DLD1 (cell line): ENCODE measurements around the gene CYB5R4.
"Not testable (repeated sequence)": the region's sequence is repeated elsewhere in the genome, so short reads cannot be mapped to it uniquely, and the experiment has no call there.

Experiments
- in situ Hi-C: cut with HindIII; loops from 2 replicates; pipeline ENCODE4 v1.10.0; 2017; ENCODE audit warnings: low sequenced_read_pairs

CYB5R4 gene

GRCh38 chr6:83862776-83863471, 3.4 kb downstream of the CYB5R4 start:
- in situ Hi-C loops = no loop called here

GRCh38 chr6:83867043-83867442, 7.6 kb downstream of the CYB5R4 start:
- in situ Hi-C loops = no loop called here

DNA sequence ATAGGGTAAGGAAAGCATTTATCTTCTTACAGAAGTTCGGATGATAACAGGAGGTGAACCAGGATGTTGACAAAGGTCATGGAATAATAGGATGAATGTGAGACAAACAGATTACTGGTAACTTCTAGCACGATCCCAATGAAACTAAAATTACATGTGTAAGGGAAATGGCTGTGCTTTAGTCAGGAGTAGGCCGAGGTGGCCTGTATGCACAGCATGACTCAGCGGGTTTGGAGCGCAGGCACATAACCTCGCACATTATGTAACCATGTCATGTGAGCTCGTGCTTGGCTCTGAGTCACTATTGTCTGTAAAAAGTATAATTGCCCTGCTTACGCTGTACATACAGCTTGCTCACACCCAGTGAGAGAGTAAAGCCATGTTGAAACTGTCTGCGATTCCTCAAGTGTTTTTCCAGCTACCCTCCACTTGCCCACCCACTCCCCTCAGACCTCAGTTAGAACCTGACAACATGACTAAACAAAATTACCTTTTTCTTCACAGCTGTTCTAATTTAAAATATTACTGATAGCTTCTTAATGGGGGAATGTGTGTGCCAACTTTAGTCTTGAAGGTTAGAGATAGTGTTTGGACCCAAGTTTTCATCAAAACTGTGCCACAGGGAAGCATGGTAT, 8.2 kb downstream of the CYB5R4 start:
- in situ Hi-C loops = no loop called here

DNA sequence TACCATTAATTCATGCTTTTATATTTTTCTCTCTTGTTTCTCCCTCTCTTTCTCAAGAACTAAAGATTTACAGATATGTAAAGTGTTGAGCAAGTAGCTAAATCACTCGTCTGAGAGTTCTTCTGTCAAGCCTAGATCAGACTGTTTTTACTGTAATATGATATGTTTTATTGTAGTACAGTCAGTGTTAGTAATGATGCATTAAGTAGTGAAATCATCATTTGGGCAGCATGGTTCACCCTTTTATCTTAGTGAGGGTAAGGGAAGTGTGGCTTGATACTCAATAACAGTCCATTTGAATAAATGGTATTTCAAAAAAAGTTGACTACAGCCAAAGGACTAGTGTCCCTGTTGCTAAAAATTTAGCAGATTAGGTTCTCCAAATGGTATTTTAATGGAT, 9.2 kb downstream of the CYB5R4 start:
- in situ Hi-C loops = no loop called here

DNA sequence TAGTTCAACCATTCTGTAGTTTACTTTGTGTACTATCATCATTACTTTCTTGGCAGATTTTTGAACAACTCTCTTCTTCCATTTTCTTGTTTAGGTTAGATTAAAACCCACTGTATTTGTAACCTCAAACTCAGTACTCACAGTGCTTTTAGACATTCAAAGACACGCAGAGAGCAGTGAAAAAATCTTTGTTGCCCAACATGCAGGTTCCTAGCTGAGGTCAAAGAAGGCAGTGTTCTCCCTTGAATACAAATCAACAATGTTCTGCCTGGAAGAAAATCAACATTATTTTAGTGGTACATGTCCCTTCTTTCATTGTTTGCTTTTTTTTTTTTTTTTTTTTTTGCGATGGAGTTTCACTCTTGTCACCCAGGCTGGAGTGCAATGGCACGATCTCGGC, 11.2 kb downstream of the CYB5R4 start:
- in situ Hi-C loops = no loop called here

DNA sequence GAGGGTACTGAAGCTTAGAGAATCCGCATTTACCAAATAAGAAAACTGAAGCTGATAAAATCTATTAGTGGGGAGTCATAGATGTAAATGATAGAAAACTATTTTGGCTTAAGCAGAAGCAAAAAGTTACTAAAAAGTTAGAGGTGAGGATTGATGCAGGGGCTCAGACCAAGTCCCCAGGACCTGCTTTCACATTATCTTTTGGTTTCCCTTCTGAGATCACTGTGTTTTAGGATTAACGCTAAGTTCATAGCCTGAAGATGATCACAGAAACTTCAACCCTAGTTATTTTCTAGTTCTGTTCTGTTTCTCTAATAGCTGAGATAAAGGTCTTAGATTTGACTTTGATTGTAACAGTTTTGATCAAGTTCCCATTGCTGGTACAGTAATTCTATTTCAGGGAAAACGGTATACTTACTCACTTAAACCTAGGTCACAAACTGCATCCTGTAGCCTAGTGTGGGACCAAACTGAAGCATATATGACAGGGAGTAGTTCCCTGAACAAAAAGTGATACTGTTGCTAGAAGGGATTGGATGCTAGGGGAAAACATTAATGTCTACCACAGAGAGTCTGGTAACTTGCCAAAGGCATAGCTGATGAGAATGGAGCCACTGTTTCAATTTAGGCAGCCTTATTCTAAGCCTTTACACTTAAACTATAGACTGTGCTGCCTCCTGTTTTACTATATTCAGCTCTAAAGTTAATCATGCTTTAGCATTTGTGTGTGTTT, 13.1 kb downstream of the CYB5R4 start:
- in situ Hi-C loops = no loop called here

DNA sequence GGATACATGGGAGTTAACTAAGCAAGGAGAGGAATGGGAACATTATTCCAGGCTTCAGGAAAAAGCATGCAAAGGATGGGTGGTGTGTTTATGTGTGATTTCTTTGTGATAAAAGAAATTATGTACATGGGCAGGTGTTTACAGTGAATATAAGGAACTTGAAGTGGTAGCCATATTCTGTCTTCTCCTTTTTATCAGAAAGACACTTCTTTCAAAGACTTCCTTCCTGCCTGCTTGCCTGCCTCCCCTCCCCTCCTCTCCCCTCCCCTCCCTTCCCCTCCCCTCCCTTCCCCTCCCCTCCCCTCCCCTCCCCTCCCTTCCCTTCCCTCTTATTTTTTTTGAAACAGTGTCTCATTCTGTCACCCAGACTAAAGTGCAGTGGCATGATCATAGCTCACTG, 14.4 kb downstream of the CYB5R4 start:
- in situ Hi-C loops = no loop called here

- in situ Hi-C loops = no loop called here
Observed at GRCh38 chr6:83875843-83876242, 16.4 kb downstream of the CYB5R4 start.

GRCh38 chr6:83878902-83879644, 19.6 kb downstream of the CYB5R4 start:
- in situ Hi-C loops = no loop called here

GRCh38 chr6:83879746-83880145, 20.3 kb downstream of the CYB5R4 start:
- in situ Hi-C loops = no loop called here

DNA sequence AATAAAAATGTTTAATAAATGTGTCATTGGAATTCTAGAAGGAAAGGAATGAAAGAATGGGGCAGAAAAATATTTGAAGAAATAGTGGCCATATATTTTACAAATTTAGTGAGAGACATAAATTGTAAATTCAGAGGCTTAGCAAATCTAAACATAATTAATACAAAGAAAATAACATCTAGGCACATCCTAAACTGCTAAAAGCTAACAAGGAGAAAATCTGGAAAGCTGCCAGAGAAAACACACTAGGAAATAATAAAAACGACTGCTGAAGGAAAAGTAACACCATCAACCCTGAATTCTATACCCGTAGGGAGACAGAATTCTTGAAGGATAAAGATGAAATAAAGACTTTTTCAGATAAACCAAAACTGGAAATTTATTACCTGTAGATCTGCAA, 23.8 kb downstream of the CYB5R4 start:
- in situ Hi-C loops = no loop called here

GRCh38 chr6:83884523-83884922, 25.0 kb downstream of the CYB5R4 start:
- in situ Hi-C loops = no loop called here

DNA sequence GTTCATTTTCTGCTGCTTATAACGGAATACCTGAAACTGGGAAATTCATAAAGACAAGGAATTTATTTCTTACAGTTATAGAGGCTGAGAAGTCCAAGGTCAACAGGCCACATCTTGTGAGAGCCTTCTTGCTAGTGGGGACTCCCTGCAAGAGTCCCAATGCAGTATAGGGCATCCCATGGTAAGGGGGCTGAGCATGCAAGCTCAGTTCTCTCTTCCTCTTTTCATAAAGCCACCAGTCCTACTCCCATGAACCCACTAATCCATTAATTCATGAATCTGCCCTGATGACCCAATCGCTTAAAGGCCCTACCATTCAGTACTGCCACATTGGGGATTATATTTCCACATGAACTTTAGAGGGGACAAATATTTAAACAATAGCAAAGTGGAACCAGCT, 26.5 kb downstream of the CYB5R4 start:
- in situ Hi-C loops = no loop called here

DNA sequence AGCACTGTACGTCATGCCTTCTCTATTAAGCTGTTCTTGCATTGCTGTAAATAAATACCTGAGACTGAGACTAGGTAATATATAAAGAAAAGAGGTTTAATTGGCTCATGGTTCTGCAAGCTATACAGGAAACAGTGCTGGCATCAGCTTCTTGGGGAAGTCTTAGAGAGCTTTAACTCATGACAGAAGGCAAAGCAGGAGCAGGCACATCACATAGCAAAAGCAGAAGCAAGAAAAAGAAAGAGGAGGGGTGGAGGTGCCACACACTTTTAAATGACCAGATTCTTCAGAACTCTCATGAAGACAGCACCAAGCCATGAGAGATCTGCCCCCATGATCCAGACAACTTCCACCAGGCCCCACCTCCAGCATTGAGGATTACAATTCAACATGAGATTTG, 30.1 kb downstream of the CYB5R4 start:
- in situ Hi-C loops = no loop called here

GRCh38 chr6:83890520-83890919, 31.0 kb downstream of the CYB5R4 start:
- in situ Hi-C loops = no loop called here

GRCh38 chr6:83891586-83891985, 32.1 kb downstream of the CYB5R4 start:
- in situ Hi-C loops = no loop called here

GRCh38 chr6:83893024-83893423, 33.5 kb downstream of the CYB5R4 start:
- in situ Hi-C loops = no loop called here

DNA sequence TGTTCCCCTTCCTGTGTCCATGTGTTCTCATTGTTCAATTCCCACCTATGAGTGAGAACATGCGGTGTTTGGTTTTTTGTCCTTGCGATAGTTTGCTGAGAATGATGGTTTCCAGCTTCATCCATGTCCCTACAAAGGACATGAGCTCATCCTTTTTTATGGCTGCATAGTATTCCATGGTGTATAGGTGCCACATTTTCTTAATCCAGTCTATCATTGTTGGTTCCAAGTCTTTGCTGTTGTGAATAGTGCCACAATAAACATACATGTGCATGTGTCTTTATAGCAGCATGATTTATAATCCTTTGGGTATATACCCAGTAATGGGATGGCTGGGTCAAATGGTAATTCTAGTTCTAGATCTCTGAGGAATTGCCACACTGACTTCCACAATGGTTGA, 37.6 kb downstream of the CYB5R4 start:
- in situ Hi-C loops = not testable (repeated sequence)

- in situ Hi-C loops = no loop called here
Observed at GRCh38 chr6:83901624-83902023, 42.1 kb downstream of the CYB5R4 start.

DNA sequence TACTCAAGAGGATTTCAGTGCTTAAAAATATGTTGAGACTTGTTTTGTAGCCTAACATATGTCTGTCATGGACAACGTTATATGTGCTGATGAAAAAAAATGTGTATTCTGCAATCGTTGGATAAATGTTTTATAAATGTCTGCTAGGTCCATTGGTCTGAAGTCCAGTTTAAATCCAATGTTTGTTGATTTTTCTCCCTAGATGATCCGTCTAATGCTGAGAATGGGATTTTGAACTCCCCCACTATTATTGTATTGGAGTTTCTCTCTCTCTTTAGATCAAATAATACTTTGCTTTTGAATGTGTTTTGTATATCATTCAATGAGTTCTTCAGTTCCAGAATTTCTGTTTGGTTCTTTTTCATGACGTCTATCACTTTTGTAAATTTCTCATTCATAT, 44.9 kb downstream of the CYB5R4 start:
- in situ Hi-C loops = no loop called here

- in situ Hi-C loops = no loop called here
Observed at GRCh38 chr6:83905648-83906047, 46.2 kb downstream of the CYB5R4 start.
